ENCODE measurements around the gene ZNF300. TPM values are rescaled to one million over a fixed set of nuclear protein-coding genes. Genes with fewer than 3 reads are reported as not detected.
"Not testable (repeated sequence)": the region's sequence is repeated elsewhere in the genome, so short reads cannot be mapped to it uniquely, and the experiment has no call there.

Gene ZNF300
- total RNA-seq, 1 experiment from 2014 or later, result 0.18 TPM

DNA sequence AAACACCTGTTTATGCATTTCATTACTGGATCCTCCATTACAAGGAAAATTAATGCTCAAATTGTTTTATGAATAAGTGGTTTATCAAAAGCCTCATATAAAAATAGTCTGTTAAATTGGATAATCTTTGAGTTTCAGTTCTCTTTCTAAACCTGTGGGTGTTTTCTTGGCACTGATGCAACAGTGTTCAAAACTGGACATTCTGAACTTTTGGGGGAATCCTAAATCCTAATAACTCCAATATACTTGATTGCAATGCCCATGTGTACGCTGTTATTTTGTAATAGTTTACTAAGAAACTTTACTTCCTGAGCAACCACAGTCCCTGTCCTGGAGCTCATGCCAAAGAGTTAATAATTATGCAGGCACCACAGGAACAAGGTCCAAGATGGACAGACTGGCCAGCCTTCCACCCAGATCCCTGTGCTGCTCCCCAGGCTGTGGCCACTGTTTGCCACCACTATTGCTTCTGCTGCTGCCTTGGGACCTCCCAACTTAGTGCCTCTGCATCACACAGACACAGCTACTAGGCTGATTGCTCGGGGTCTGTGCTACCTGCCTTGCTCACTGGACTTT is 44.4 kb downstream of the ZNF300 start:
- no peak overlapping the region for H2AFZ ChIP-seq (ENCODE audit: low read length)
- H3K4me3 ChIP-seq (ENCODE audit: low read length), result no peak overlapping the region
- no peaks in the 10 kb centered on the region for H3K36me3 ChIP-seq (ENCODE audit: low read depth, low read length)
- no peaks in the 10 kb centered on the region for H4K20me1 ChIP-seq (ENCODE audit: low read length)
- POLR2A ChIA-PET (ENCODE audit: unreplicated experiment), result no interaction called here
- no peaks in the 10 kb centered on the region for H3K9me2 ChIP-seq (replicated peaks; ENCODE audit: low read length)
- DNase-seq, result no peak
- no peaks in the 10 kb centered on the region for H3K79me2 ChIP-seq (ENCODE audit: low read length)
- H3K4me1 ChIP-seq (ENCODE audit: insufficient read depth, low read length), result no peaks in the 10 kb centered on the region
- H3F3A ChIP-seq (ENCODE audit: low read length, unreplicated experiment), result no peaks in the 10 kb centered on the region
- CTCF ChIA-PET, result no interaction called here
- intact Hi-C loops (cut with micrococcal nuclease), result no loop called here
- no peaks in the 10 kb centered on the region for H3K27me3 ChIP-seq (ENCODE audit: low read length)
- no peak for ATAC-seq
- TF ChIP-seq, protein P1, sequence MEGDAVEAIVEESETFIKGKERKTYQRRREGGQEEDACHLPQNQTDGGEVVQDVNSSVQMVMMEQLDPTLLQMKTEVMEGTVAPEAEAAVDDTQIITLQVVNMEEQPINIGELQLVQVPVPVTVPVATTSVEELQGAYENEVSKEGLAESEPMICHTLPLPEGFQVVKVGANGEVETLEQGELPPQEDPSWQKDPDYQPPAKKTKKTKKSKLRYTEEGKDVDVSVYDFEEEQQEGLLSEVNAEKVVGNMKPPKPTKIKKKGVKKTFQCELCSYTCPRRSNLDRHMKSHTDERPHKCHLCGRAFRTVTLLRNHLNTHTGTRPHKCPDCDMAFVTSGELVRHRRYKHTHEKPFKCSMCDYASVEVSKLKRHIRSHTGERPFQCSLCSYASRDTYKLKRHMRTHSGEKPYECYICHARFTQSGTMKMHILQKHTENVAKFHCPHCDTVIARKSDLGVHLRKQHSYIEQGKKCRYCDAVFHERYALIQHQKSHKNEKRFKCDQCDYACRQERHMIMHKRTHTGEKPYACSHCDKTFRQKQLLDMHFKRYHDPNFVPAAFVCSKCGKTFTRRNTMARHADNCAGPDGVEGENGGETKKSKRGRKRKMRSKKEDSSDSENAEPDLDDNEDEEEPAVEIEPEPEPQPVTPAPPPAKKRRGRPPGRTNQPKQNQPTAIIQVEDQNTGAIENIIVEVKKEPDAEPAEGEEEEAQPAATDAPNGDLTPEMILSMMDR (conservative IDR thresholded peaks at IDR 0.05; ENCODE audit: low read depth, low read length), result no peak
- TF ChIP-seq EZH2 (IDR thresholded peaks at IDR 0.05; ENCODE audit: low read length, unreplicated experiment), result no peak
- no peak for TF ChIP-seq EZH2phosphoT487 (IDR thresholded peaks at IDR 0.05; ENCODE audit: borderline replicate concordance, low read length)
- no TSS peak for BruUV-seq (replicated peaks)
- H3K27ac ChIP-seq (ENCODE audit: low read length), result no peak overlapping the region
- no peaks in the 10 kb centered on the region for H3K9me3 ChIP-seq (ENCODE audit: low read length)
- H3K4me2 ChIP-seq (ENCODE audit: low read length), result no peak overlapping the region
- no peak overlapping the region for H3K9ac ChIP-seq (ENCODE audit: low read length)

DNA sequence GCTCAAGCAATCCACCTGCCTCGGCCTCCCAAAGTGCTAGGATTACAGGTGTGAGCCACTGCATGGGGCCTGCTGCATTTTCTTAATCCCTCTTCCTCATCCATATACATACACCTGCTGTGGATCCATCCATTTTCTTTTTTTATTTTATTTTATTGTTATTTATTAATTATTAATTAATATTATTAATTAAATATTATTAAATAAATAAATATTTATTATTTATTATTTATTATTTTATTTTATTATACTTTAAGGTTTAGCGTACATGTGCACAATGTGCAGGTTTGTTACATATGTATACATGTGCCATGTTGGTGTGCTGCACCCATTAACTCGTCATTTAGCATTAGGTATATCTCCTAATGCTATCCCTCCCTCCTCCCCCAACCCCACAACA is 48.1 kb downstream of the ZNF300 start:
- CTCF ChIA-PET; H3F3A ChIP-seq (ENCODE audit: low read length, unreplicated experiment); H3K27ac ChIP-seq (ENCODE audit: low read length); H3K9ac ChIP-seq (ENCODE audit: low read length); H3K4me1 ChIP-seq (ENCODE audit: insufficient read depth, low read length); BruUV-seq (replicated peaks); H3K36me3 ChIP-seq (ENCODE audit: low read depth, low read length); H3K27me3 ChIP-seq (ENCODE audit: low read length); H4K20me1 ChIP-seq (ENCODE audit: low read length); H3K9me3 ChIP-seq (ENCODE audit: low read length); intact Hi-C loops (cut with micrococcal nuclease); DNase-seq; H3K4me2 ChIP-seq (ENCODE audit: low read length); POLR2A ChIA-PET (ENCODE audit: unreplicated experiment); H3K9me2 ChIP-seq (replicated peaks; ENCODE audit: low read length); ATAC-seq; H2AFZ ChIP-seq (ENCODE audit: low read length); H3K79me2 ChIP-seq (ENCODE audit: low read length); H3K4me3 ChIP-seq (ENCODE audit: low read length): not testable (repeated sequence)

DNA sequence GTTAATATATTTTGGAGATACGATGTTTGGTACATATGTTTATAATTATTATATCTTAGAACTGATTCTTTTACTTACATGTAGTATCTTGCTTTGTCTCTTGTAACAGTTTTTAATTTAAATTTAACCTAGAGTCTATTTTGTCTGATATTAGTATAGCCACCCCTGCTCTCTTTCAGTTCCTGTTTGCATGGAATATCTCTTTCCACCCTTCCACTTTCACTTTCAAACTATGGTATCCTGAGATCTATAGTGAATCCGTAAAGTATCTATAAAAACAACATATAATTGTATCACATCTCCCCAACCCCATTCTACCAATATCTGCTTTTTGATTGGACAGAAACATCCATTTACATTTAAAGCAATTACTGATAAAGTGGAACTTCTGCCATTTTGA is 51.2 kb downstream of the ZNF300 start:
- no peak for ATAC-seq

More for the DNA sequence above, 51.2 kb downstream of the ZNF300 start:
- Histone ChIP-seq H3K27me3 (ENCODE audit: low read length) (no peaks in the 10 kb centered on the region), H3K79me2 (ENCODE audit: low read length) (no peaks in the 10 kb centered on the region), H3K4me1 (ENCODE audit: insufficient read depth, low read length) (no peaks in the 10 kb centered on the region), H3K9me3 (ENCODE audit: low read length) (no peaks in the 10 kb centered on the region), H2AFZ (ENCODE audit: low read length) (no peak overlapping the region), H3K27ac (ENCODE audit: low read length) (no peak overlapping the region), H3K9ac (ENCODE audit: low read length) (no peak overlapping the region), H3F3A (ENCODE audit: low read length, unreplicated experiment) (no peaks in the 10 kb centered on the region), H3K4me3 (ENCODE audit: low read length) (no peak overlapping the region), H3K4me2 (ENCODE audit: low read length) (no peak overlapping the region), H3K9me2 (replicated peaks; ENCODE audit: low read length) (no peaks in the 10 kb centered on the region), H4K20me1 (ENCODE audit: low read length) (no peaks in the 10 kb centered on the region), H3K36me3 (ENCODE audit: low read depth, low read length) (no peaks in the 10 kb centered on the region)
- CTCF ChIA-PET, result no interaction called here
- no peak for TF ChIP-seq EZH2 (IDR thresholded peaks at IDR 0.05; ENCODE audit: low read length, unreplicated experiment)
- TF ChIP-seq, protein P1 (conservative IDR thresholded peaks at IDR 0.05; ENCODE audit: low read depth, low read length), result no peak
- no peak for TF ChIP-seq EZH2phosphoT487 (IDR thresholded peaks at IDR 0.05; ENCODE audit: borderline replicate concordance, low read length)
- POLR2A ChIA-PET (ENCODE audit: unreplicated experiment), result no interaction called here
- intact Hi-C loops (cut with micrococcal nuclease), result no loop called here
- no TSS peak for BruUV-seq (replicated peaks)
- no peak for DNase-seq

Data from PC-3 (cell line).